HG03378 (cell line): ENCODE results near the gene AIFM1.
"Not testable (repeated sequence)": the region's sequence is repeated elsewhere in the genome, so short reads cannot be mapped to it uniquely, and the experiment has no call there.

ENCODE experiments used
- ATAC-seq: cut with Tn5 transposase; IDR thresholded peaks from one replicate; pipeline ENCODE4 v1.9.1; 2021; ENCODE audit warnings: mild to moderate bottlenecking, moderate library complexity; ENCODE audit not compliant: unreplicated experiment

AIFM1 gene

DNA sequence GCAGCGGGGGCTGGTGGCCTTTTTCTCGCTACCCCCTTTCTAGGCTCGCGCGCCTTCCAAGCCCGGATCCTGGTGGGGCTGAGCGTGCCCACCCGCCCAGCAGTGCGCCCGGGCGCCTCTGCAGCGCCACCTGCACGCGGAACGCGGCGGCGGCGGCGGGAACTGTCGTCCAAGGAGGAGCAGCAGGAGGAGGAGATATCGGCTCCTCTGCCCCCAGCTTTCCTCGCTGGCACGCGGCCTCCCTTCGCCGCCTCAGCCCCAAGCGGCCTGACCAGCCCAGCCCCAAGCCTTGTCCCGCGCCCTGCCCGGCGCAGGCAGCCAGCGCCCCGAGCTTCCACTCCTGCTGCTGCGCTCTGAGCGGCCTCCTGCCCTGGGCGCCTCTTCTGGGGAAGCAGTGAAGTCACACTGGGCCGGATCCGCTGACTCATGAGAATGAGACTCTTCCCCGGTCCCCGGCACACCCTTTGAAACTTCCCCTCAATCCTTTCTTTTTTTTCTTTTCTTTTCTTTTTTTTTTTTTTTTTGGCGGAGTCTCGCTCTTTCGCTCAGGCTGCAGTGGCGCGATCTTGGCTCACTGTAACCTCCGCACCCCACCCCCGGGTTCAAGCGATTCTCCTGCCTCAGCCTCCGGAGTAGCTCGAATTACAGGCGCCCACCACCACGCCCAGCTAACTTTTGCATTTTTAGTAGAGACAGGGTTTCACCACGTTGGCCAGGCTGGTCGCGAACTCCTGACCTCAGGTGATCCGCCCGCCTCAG, 44.7 kb downstream of the AIFM1 start:
- ATAC-seq = peak; percentile 51

DNA sequence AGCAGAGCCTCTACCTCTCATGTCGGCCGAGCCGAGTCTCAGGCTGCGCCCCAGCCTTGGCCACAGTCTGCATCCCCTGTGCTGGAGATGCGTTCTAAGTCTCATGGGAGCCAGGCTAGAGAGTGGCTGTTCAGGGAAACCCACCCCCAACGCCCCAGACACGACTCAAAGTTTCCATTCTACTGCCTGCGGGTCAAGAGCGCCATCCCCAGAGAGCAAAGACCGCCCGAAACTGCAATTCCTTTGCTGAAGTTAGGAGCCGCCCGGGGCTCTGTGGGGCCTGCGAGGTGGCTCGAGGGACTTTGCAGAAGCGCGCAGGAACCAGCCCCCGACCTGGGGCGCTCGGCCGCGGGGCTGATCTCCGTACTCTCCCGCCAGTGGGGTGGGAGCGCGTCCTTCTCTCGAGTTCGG, 45.3 kb downstream of the AIFM1 start:
- peak; percentile 30 for ATAC-seq

DNA sequence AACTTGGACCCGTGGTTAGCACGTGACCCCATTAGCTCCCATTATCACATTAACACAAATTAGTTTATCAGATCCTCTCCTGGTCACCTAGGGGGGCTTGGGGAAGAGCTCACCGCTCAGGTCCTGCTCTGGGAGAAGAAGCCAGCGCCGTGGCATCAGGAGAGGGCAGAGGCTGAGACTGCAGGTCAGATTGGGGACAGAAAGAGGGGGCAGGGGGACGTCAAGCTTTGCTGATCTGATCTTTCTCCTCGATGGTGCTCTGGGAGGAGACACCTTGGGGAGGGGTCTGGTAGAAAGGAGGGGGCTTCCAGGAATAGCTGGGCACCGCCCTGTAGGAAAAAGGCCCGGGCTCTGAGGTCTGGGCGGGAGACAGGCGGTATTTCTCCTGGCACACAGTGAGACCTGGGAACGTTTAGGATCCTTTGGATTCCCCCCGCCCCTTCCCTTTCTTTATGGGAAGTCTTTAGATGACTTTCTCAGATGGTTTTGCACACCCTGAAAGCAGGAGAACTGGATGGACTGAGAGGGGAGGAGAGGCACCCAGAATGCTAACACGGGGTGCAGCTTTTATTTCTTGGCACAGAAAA, 46.2 kb downstream of the AIFM1 start:
- no peak for ATAC-seq

DNA sequence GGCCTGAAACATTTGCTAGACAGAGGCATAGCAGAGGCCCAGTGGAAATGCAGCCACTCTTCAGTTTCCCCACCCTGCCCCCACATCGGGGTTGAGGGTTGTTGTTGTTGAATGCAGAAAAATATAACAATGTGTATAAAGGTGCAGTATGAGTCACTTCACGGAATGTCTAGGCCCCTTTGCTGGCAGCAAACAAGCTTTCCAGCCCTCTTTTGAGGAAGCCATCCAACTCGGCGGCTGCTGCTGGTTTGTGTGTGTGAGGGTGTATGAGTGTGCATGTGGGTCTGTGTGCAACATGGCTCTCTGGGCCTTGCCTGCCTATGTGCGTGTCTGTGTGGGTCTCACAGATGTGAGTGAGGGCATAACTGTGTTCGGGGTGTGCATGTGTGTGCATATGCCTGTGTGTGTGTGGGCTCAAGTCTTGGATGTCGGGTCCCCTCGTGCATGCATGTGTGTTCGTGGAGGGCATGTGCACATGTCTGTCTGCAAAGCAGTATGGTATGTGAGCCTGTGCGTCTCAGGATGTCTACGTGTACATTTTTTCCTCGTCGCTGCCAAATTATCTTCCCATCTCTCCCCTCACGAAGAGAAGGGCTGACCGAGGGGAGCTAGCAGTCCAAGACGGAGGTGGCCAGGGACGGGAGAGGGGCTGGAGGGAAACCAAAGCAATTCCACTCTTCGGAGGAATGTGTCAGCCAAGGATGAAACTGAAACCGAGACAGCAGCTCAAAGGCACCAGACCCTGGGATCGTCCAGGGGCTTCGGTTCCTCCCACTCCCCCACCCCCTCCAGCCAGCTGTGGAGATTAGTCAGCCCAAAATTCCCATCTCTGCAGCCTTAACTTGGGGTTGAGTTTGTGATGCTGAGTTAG, 47.0 kb downstream of the AIFM1 start:
- no peak for ATAC-seq

DNA sequence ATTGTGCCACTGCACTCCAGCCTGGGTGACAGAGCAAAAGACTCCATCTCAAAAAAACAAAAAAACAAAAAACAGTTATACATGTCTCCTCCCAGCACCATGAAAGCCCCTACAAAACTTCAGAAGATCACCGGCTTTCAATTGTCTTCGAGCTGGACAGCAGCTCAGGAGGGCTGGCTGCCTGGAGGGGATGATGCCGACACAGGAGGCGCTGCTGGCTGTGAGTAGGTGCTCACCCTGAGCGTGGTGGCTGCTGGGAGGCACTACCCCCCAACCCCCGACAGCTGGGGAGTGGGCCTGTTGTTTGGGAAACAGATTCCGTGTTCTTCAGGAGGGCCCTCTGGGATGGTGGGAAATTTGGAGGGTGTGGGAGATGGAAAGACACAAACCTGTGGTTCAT, 48.5 kb downstream of the AIFM1 start:
- no peak for ATAC-seq

DNA sequence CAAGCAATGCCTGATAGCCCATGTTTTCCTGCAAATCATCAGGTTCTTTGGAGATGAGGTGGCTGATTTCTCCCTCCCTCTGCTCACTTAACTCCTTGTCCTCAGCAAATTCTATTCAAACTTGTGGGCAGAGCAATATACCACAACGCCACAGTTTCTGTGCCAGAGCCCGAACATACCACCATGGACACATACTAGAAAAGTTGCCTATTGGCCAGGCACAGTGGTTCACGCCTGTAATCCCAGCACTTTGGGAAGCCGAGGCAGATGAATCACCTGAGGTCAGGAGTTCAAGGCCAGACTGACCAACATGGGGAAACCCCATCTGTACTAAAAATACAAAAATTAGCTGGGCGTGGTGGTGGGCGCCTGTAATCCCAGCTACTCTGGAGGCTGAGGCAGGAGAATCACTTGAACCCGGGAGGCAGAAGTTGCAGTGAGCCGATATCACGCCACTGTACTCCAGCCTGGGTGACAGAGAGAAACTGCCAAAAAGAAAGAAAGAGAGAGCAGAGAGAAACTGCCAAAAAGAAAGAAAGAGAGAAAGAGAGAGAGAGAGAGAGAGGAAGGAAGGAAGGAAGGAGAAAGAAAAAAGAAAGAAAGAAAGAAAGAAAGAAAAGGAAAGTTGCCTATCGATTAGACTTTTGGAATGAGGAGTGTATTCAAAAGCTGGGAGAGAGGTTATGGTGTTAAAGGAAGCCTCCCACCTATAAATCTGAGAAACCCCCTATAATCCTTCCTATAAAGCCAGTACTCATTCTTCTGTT, 50.3 kb downstream of the AIFM1 start:
- ATAC-seq = not testable (repeated sequence)

DNA sequence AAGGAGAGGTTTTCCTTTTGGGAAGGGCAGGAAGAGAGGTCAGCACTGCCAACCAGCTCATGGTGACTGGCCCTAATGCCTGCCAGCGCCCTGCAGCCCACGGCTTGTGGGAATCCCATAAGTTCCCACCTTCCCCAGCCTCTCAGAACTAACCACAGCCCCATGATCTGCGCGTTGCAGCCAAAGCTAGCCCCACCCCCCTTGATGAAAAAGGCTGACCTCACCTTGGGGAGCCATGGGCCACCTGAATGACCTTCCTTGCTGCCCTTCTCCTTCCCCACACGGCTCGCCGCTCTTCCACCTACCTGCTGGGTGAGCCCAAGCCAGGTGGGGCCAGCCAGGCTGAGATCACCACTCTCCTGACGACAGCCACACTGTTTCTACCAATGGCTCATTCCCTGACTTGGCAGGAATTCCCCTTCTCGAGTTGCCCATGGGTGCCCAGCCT, 51.5 kb downstream of the AIFM1 start:
- ATAC-seq = no peak

DNA sequence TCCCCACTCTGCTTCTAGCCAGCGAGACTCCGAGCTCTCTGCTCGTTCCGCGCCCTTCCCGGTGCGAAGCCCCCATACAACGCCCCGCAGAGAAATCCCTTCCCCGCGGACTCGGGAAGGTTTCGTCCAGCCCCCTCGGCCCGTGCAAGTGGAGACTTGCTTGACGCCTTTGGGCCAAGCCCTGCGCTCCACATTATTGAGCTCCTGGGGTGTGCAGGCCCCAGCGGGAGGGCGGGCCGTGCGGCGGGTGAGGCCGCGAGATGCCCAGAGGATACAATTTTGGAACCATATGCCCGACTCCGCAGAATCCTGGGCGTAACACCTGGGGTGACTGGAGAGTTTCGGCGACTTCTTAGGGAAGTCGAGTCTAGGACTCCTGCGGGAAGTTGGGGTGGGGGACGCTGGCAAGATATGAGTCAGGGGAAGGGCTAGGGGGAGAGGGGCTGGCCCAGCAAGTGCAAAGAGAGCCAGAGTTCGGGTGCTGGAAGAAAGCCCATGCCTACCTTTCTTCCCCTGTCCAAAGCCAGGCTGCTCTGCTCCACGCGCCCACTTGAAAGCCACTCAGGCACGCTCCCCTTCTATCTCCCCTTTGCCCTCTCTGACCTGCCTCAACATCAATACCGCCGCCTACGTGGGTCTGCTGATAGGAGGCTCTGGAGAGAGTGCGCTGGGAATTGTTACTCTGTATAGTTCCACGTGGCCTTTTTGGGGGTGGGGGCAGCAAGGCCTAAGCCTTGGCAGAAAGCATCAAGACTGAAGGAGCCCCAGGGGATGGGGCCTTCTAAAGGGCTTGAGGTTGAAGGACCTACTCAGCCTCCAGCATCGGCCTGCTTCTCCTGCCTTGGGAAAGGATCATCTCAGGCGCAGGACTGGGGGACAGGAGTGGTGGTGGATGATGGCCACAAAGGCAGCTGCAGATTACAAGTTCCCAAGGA, 54.2 kb downstream of the AIFM1 start:
- ATAC-seq = no peak

DNA sequence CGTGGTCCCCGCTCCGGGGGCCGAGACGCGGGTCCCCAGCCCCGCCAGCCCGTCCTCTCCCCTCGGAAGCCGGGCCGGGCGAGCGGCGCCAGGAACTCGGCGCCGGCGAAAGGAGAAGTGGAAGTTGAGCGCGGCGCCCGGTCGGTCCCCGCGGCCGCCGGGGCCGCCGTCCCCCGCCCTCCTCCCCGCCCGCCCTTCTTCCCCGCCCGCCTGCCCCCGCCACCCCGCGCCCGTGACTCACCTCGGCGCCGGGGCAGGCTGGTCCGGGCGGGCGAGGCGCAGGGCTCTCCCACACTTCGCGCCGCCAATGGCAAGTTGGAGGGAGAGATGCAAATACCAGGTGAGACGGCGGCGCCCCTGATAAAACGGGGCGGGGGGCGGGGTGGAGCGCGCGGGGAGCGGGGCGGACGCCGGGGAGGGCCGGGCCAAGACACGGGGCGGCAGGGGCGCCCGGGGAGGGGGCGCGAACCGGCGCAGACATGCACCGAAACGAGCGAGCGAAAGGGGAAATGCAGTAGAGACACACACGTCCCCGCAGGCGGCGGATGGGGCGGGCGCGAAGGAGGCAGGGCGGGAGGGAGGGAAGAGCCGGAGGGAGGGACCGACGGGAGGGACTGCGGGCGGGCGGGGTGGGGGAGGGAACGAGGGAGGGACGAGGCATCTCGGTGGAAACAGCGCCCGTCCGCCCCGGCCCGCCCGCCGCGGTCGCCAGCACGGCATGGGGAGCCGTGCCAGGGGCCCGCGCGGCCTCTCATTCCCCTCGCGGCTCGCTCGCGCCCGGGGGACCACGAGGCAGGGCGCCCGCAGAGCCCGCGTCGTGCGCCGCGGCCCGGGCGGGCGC, 55.0 kb downstream of the AIFM1 start, which contains the start of gene ELF4:
TSS of gene ELF4 (minus strand) at position 119 of the 841 bp plus-strand sequence. CDS start 29,167 bp downstream, outside the sequence.
- ATAC-seq = no peak

DNA sequence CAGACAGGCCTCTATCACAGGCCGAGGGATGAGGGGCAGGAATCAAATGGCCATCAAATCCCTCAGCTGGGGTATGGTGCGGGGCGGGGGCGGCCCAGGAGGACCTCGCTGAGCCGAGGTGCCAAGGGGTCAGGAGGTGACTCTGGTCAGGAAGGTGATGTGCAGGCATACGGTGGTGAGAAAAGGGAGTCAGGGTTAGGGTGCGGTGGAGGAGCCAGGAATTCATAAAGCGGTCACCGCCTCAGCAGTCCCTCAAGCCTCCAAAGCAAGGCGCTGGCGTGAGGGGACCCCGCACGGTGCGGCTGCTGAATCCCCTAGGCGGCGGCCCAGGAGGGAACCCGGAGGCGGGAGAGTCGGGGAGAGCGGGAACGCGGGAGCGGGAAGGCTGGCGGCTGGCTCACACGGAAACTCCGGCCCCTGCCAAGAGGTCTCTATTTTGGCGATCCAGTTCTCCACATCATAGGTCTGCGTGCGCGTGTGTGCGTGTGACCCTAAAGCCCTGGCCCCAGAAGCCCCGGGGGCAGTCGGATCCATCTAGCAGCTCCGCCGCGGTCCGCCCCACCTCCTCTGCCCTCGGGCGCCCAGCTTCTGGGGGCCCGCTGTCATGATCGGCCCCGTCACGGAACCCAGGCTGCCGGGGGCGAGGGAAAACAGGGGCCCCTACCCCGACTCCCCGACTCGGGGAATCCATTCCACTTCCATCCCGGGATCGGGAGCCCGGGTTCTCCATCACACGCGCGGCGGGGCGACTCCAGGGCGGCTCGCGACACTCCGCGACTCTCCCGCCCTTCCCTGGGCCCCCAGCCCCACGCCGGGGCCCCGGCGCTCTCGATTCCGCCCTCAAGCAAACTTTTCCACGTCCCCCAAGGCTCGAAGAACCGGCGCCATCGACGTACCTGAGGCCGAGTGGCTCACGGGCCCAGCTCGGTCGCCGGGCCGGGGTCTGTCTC, 55.9 kb downstream of the AIFM1 start:
- ATAC-seq = no peak

DNA sequence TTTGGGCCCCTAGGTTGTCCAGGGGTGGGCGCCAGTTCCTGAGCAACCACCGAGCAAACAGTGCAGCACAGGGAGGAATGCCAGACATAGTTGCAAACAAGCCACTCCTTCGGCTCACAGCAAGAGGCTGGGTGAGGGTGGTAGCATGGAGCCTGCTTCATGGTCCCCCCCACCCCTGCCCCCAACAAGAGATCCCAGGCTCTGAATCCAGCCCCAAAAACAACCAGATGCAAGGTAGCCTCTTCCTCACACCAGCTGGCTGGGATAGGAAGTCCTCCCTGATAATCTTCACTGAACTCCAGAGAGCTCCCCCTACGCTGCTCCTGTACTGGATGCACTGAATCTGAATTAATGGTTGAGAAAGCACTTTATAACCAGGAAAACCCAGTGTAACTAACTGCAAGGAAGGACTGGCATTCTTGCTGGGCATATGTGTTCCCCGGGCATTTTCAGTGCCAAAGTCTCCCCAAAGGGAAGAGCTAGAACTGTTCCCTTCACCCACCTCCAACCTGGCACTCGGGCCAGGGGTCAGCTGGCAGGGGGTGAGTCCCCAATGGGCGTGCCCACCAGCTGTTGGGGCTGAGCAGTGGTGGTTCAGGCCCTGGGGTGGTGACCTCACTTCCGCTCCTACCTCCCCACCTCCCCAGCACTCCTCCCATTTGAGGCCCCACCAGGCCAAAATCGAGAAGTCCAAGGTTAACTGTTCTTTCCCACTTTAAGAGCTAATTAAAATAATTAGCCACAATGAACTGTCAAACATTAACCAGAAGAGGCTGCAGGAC, 56.8 kb downstream of the AIFM1 start:
- peak; percentile 73 for ATAC-seq

DNA sequence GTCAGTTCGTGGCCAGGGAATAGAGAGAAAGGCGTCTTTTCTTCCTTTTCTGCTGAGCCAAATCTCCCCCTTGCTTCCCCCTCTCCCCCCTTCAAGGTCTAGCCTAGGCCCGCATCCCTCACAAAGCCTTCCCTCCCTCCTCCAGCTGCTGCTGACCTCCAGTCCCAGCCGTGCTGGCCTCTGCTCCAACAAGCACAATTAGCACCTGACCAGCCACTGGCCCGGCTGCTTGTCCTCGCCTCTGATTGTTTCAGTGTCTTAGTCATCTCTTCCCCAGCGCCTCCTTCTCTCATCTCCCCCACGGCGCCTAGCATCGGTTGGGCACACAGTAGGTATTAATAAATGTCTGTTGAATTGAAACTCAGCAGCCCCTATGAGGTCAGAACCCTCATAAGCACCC, 59.6 kb downstream of the AIFM1 start:
- ATAC-seq = no peak

DNA sequence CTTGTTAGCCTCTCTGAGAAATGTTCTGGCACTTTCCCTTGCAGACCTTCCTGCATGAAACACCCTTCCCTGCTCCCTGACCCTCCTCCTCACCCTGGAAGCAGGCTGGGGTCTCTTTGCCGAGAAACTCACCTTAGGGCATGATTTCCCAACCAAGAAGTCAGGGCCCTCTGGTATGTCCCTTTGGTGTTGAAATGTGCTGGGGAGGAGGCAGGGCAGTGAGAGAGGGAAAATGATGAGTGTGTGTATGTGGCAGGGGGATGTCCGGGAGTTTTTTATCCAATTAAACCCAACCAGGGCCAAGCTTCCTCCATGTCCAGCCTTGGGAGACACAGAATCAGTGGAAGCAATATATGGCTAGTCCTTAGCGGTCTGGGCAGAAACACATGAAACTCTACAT, 60.4 kb downstream of the AIFM1 start:
- no peak for ATAC-seq

DNA sequence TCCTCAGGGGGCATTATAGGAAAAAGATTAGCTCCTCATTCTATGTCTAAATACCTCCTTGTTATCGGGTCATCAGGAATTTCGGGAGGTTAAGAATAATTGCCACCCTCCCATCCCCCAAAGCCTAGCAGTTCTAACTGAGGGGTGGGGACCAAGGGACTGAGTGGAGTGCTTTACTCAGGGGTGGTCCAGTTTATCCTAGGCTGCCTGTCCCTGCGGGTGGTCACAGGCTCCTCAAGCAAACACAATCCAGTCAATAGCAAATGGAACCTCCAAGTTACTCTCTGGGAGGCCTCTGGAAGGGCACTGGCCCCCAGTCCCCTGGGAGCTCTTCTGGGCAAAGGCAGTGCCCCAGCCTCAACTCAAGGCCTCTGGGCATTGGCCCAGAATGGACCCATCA, 62.0 kb downstream of the AIFM1 start:
- no peak for ATAC-seq

DNA sequence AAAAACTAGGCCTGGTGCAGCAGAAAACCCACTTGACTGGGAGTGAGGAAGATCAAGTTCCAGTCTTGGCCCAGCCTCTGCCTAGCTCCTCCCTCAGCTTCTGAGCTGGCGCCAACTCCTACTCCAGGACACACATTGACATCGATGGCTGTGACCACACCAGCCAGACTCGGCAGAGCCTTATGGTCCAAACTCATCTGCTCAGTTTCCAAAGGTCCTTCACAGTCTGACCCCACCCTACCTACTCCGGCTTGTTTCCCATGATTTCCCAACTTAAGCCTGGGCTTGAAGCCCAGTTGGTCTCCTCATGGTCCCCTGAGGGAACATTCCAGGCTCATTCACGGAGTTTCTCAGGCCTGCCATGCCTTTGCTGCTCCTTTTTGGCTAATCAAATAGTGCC, 65.5 kb downstream of the AIFM1 start:
- no peak for ATAC-seq

DNA sequence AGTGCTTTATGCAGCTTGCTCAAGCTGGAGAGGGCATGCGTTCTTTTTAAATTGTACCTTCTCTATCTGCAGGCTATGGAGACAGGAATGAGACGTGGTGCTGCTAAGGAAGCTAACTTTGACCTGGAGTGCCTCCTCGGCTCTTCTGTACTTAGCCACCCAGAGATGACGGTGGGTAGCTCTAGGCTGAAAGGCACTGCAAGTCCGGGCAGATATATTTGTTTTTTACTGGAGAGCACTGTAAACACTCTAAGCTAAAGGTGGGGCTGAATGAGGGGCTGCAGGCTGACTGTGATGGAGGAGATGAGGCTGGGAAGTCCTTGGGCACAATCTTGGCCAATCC, 67.5 kb downstream of the AIFM1 start:
- ATAC-seq = no peak
